Measurements from ENCODE around the gene TBC1D2.

TBC1D2 gene

GRCh38 chr9:98168153-98168780, 87.2 kb downstream of the TBC1D2 start:
- TF ChIP-seq CTCF (IDR thresholded peaks at IDR 0.05; ENCODE audit: insufficient read depth, low read length) (no peak), SPI1 (IDR thresholded peaks at IDR 0.05; ENCODE audit: borderline replicate concordance, low read depth) (no peak), POLR2AphosphoS5 (IDR thresholded peaks at IDR 0.05; ENCODE audit: low read depth) (no peak), REST (IDR thresholded peaks at IDR 0.05; ENCODE audit: insufficient replicate concordance, low read depth) (no peak), GABPA (IDR thresholded peaks at IDR 0.05; ENCODE audit: low read depth) (no peak)
- DNase-seq (ENCODE audit: low read depth in 1 of 2, low spot score in 1 of 2): no peak
- Histone ChIP-seq H3K4me3 (replicated peaks; ENCODE audit: insufficient read depth, low read length) (no peak overlapping the region), H3K27ac (replicated peaks) (no peak overlapping the region), H3K27me3 (ENCODE audit: insufficient read depth, poor library complexity, severe bottlenecking) (no peaks in the 10 kb centered on the region)

GRCh38 chr9:98164912-98165311, 90.5 kb downstream of the TBC1D2 start:
- H3K27ac ChIP-seq (replicated peaks): no peak overlapping the region
- no peak for TF ChIP-seq CTCF (IDR thresholded peaks at IDR 0.05; ENCODE audit: insufficient read depth, low read length)
- TF ChIP-seq POLR2AphosphoS5 (IDR thresholded peaks at IDR 0.05; ENCODE audit: low read depth): no peak
- TF ChIP-seq GABPA (IDR thresholded peaks at IDR 0.05; ENCODE audit: low read depth): no peak
- no peak for TF ChIP-seq REST (IDR thresholded peaks at IDR 0.05; ENCODE audit: insufficient replicate concordance, low read depth)
- no peak for TF ChIP-seq SPI1 (IDR thresholded peaks at IDR 0.05; ENCODE audit: borderline replicate concordance, low read depth)
- no peak overlapping the region for H3K4me3 ChIP-seq (replicated peaks; ENCODE audit: insufficient read depth, low read length)
- peak in 1 of 2 experiments; percentile 40 for DNase-seq (ENCODE audit: low read depth in 1 of 2, low spot score in 1 of 2)
- no peaks in the 10 kb centered on the region for H3K27me3 ChIP-seq (ENCODE audit: insufficient read depth, poor library complexity, severe bottlenecking)

GRCh38 chr9:98162613-98163012, 92.8 kb downstream of the TBC1D2 start:
- no peak for DNase-seq (ENCODE audit: low read depth in 1 of 2, low spot score in 1 of 2)
- H3K27ac ChIP-seq (replicated peaks): no peak overlapping the region
- H3K27me3 ChIP-seq (ENCODE audit: insufficient read depth, poor library complexity, severe bottlenecking): no peaks in the 10 kb centered on the region
- TF ChIP-seq SPI1 (IDR thresholded peaks at IDR 0.05; ENCODE audit: borderline replicate concordance, low read depth) (no peak), GABPA (IDR thresholded peaks at IDR 0.05; ENCODE audit: low read depth) (no peak), POLR2AphosphoS5 (IDR thresholded peaks at IDR 0.05; ENCODE audit: low read depth) (no peak), CTCF (IDR thresholded peaks at IDR 0.05; ENCODE audit: insufficient read depth, low read length) (no peak), REST (IDR thresholded peaks at IDR 0.05; ENCODE audit: insufficient replicate concordance, low read depth) (no peak)
- H3K4me3 ChIP-seq (replicated peaks; ENCODE audit: insufficient read depth, low read length): no peak overlapping the region

All from HL-60 (cell line).